DND-41 (cell line): ENCODE measurements around the gene ITPR2.

Source experiments
- ATAC-seq: fragments of 200-7000 bp; cut with Tn5 transposase; 3 replicates; pipeline ENCODE4 v1.9.1; 2021; ENCODE audit warnings: low read depth; ENCODE audit not compliant: insufficient read depth
- DNase-seq: peaks from one replicate; pipeline ENCODE4 v3.0.0-alpha.2; 2020
- H2AFZ ChIP-seq: 2 replicates; pipeline ENCODE4 v1.6.0; 2012; ENCODE audit warnings: low read depth, low read length
- H3K27ac ChIP-seq: 2 replicates; pipeline ENCODE4 v1.5.1; 2012; ENCODE audit warnings: low read length, inconsistent platforms
- H3K27me3 ChIP-seq: fragments of 200-600 bp; sonication (generic); 2 replicates; pipeline ENCODE4 v1.6.0; 2012; ENCODE audit warnings: low read length, mild to moderate bottlenecking, inconsistent platforms; ENCODE audit not compliant: insufficient read depth, poor library complexity
- H3K36me3 ChIP-seq: 2 replicates; pipeline ENCODE4 v1.5.1; 2012; ENCODE audit warnings: low read length, inconsistent platforms; ENCODE audit not compliant: insufficient read depth
- H3K4me1 ChIP-seq: 2 replicates; pipeline ENCODE4 v1.5.1; 2012; ENCODE audit warnings: mild to moderate bottlenecking, low read length; ENCODE audit not compliant: insufficient read depth
- H3K4me2 ChIP-seq: 2 replicates; pipeline ENCODE4 v1.6.0; 2012; ENCODE audit warnings: mild to moderate bottlenecking, moderate library complexity, low read length, inconsistent platforms; ENCODE audit not compliant: insufficient read depth
- H3K4me3 ChIP-seq, 2 experiments: fragments of 200-600 bp in 1 of 2; shearing (Covaris generic) in 1 of 2; 2 replicates each; pipeline ENCODE4 v1.5.1; 2012 to 2016; ENCODE audit warnings: inconsistent platforms in 2 of 2, low read length in 2 of 2, mild to moderate bottlenecking in 2 of 2, low read depth in 1 of 2, moderate library complexity in 1 of 2
- H3K79me2 ChIP-seq: 2 replicates; pipeline ENCODE4 v1.6.0; 2012; ENCODE audit warnings: low read length, inconsistent platforms; ENCODE audit not compliant: insufficient read depth
- H3K9ac ChIP-seq: 2 replicates; pipeline ENCODE4 v1.6.0; 2012; ENCODE audit warnings: low read depth, mild to moderate bottlenecking, inconsistent platforms, low read length, moderate library complexity
- H3K9me3 ChIP-seq: 2 replicates; pipeline ENCODE4 v1.5.1; 2012; ENCODE audit warnings: low read length, moderate library complexity, mild to moderate bottlenecking, inconsistent platforms; ENCODE audit not compliant: insufficient read depth, severe bottlenecking
- H4K20me1 ChIP-seq: 2 replicates; pipeline ENCODE4 v1.6.0; 2012; ENCODE audit warnings: low read length; ENCODE audit not compliant: insufficient read depth
- CTCF ChIP-seq: IDR thresholded peaks from 2 replicates; pipeline ENCODE4 v1.5.1; 2012; ENCODE audit warnings: borderline replicate concordance, low read length, moderate library complexity, mild to moderate bottlenecking; ENCODE audit not compliant: poor library complexity, severe bottlenecking; ENCODE audit errors: extremely low read depth
- EZH2 ChIP-seq: IDR thresholded peaks from 3 replicates; pipeline ENCODE4 v1.6.1; 2012; ENCODE audit warnings: borderline replicate concordance, low read depth, mild to moderate bottlenecking, moderate library complexity, low read length, inconsistent platforms; ENCODE audit not compliant: severe bottlenecking

Gene ITPR2

GRCh38 chr12:26642361-26642760, 190.6 kb downstream of the ITPR2 start:
- Histone ChIP-seq H3K9me3 (no peaks in the 10 kb centered on the region), H4K20me1 (no peaks in the 10 kb centered on the region), H3K27me3 (no peaks in the 10 kb centered on the region), H3K4me3 (no peak overlapping the region), H3K79me2 (no peaks in the 10 kb centered on the region), H3K36me3 (no peaks in the 10 kb centered on the region; the same call in 1 of the 2 replicates), H3K4me1 (no peaks in the 10 kb centered on the region), H3K9ac (no peak overlapping the region), H2AFZ (no peak overlapping the region), H3K4me2 (no peak overlapping the region), H3K27ac (no peak overlapping the region)
- no peak for DNase-seq
- ATAC-seq, result no peak
- no peak for TF ChIP-seq CTCF
- TF ChIP-seq EZH2, result no peak

- DNase-seq (no peak), ATAC-seq (no peak)
- peaks cover 7% of the 10 kb centered on the region; the same call in 1 of the 2 replicates for H3K36me3 ChIP-seq
- H3K4me2 ChIP-seq, result no peak overlapping the region
- no peaks in the 10 kb centered on the region for H3K4me1 ChIP-seq
- H3K27me3 ChIP-seq, result no peaks in the 10 kb centered on the region
- H3K4me3 ChIP-seq, result no peak overlapping the region
- no peaks in the 10 kb centered on the region for H4K20me1 ChIP-seq
- no peak overlapping the region for H3K27ac ChIP-seq
- no peaks in the 10 kb centered on the region for H3K9me3 ChIP-seq
- H3K79me2 ChIP-seq, result no peaks in the 10 kb centered on the region
- no peak for TF ChIP-seq CTCF
- no peak for TF ChIP-seq EZH2
- H2AFZ ChIP-seq, result no peak overlapping the region
- H3K9ac ChIP-seq, result no peak overlapping the region
These were observed 196.2 kb downstream of the ITPR2 start for GRCh38 chr12:26636710-26637328.

- Histone ChIP-seq H3K4me2 (no peak overlapping the region), H3K36me3 (peaks cover 22% of the 10 kb centered on the region; the same call in 1 of the 2 replicates), H3K4me1 (no peaks in the 10 kb centered on the region), H3K9me3 (no peaks in the 10 kb centered on the region), H3K27ac (no peak overlapping the region), H4K20me1 (no peaks in the 10 kb centered on the region), H3K27me3 (no peaks in the 10 kb centered on the region), H3K4me3 (no peak overlapping the region), H2AFZ (no peak overlapping the region), H3K79me2 (no peaks in the 10 kb centered on the region), H3K9ac (no peak overlapping the region)
- TF ChIP-seq EZH2 (no peak), CTCF (no peak)
- ATAC-seq, result no peak
- DNase-seq, result no peak
These were observed 199.3 kb downstream of the ITPR2 start for GRCh38 chr12:26633591-26634210.
